MM.1S (cell line): ENCODE data around the gene LCAT.

Source experiments
- CTCF ChIP-seq: fragments of 300-600 bp; sonication (generic); IDR thresholded peaks from 2 replicates; pipeline ENCODE4 v1.5.1; 2016; ENCODE audit warnings: antibody characterized with exemption, low read length, mixed read lengths
- EZH2 ChIP-seq: fragments of 300-600 bp; sonication (generic); optimal IDR thresholded peaks from 2 replicates; pipeline ENCODE3; 2017; ENCODE audit warnings: low read depth, mild to moderate bottlenecking, antibody characterized with exemption, low read length, mixed read lengths
- EZH2phosphoT487 ChIP-seq: fragments of 300-600 bp; sonication (generic); IDR thresholded peaks from 2 replicates; pipeline ENCODE4 v1.6.1; 2018; ENCODE audit warnings: antibody characterized with exemption, low read length

- no peak for TF ChIP-seq CTCF
- no peak for TF ChIP-seq EZH2
- no peak for TF ChIP-seq EZH2phosphoT487
Observed at GRCh38 chr16:67961551-67961957, 17.6 kb upstream of the LCAT start.
